Endothelial cell of umbilical vein (primary cell): ENCODE measurements around the gene EEA1. TPM values are rescaled to one million over a fixed set of nuclear protein-coding genes. Genes with fewer than 3 reads are reported as not detected.

Experiments
- BruUV-seq: library from RNA; stranded (reverse); fragments of 400-500 nt; replicated peaks from 2 replicates; lab custom pipeline; 2021; lab: Mats Ljungman, UMichigan
- CTCF ChIA-PET: fragments of 300-600, 350-600 bp; sonication (Branson Sonifier 250); formaldehyde crosslinking; loops from one replicate; lab custom pipeline; 2021; ENCODE audit warnings: antibody characterized with exemption, inconsistent platforms; lab: Charles Lee
- POLR2A ChIA-PET: fragments of 300-600, 350-600 bp; sonication (Branson Sonifier 250); formaldehyde crosslinking; loops from one replicate; lab custom pipeline; 2021; ENCODE audit warnings: antibody characterized with exemption, inconsistent platforms; lab: Charles Lee
- DNase-seq: peaks from one replicate; pipeline ENCODE4 v3.0.0-alpha.2; 2011; ENCODE audit warnings: low read depth, low spot score
- FAIRE-seq: peaks from 2 replicates; lab custom pipeline; 2011; peaks lifted over from hg19 to GRCh38; lab: Jason Lieb, UNC
- H2AFZ ChIP-seq: 2 replicates; pipeline ENCODE4 v1.6.0; 2012; ENCODE audit warnings: low read depth, low read length, control low read depth, inconsistent platforms
- H3K27ac ChIP-seq: 2 replicates; pipeline ENCODE4 v1.5.1; 2011; ENCODE audit warnings: low read depth, mild to moderate bottlenecking, control low read depth, low read length, moderate library complexity; ENCODE audit not compliant: insufficient read depth
- H3K27me3 ChIP-seq, 2 experiments: 2 replicates each; pipeline versions ENCODE4 v1.6.0 to v1.6.1; 2011; ENCODE audit warnings: low read length in 2 of 2, mixed read lengths in 1 of 2; ENCODE audit not compliant: control insufficient read depth in 2 of 2, insufficient read depth in 2 of 2
- H3K36me3 ChIP-seq, 2 experiments: 2 replicates in 1 of 2; 3 replicates in 1 of 2; pipeline ENCODE4 v1.5.1; 2011; ENCODE audit warnings: low read length in 2 of 2, mild to moderate bottlenecking in 1 of 2, moderate library complexity in 1 of 2; ENCODE audit not compliant: control insufficient read depth in 2 of 2, insufficient read depth in 2 of 2; ENCODE audit errors: extremely low read depth in 1 of 2
- H3K4me1 ChIP-seq: 3 replicates; pipeline ENCODE4 v1.5.1; 2011; ENCODE audit warnings: mild to moderate bottlenecking, low read length; ENCODE audit not compliant: control insufficient read depth, insufficient read depth; ENCODE audit errors: extremely low read depth
- H3K4me2 ChIP-seq: 2 replicates; pipeline ENCODE4 v1.6.1; 2011; ENCODE audit warnings: low read length, control low read depth, mixed read lengths; ENCODE audit not compliant: insufficient read depth
- H3K4me3 ChIP-seq, 3 experiments: fragments of 200-600 bp in 1 of 3; sonication (generic), shearing (Covaris generic) in 1 of 3; replicated peaks in 1 of 3; 2 replicates each; pipeline ENCODE4 v1.5.1; 2011 to 2016; ENCODE audit warnings: control low read depth in 3 of 3, low read length in 3 of 3, mild to moderate bottlenecking in 2 of 3, inconsistent platforms in 1 of 3, low read depth in 1 of 3, moderate library complexity in 1 of 3; ENCODE audit not compliant: insufficient read depth in 1 of 3
- H3K79me2 ChIP-seq: 2 replicates; pipeline ENCODE4 v1.6.0; 2012; ENCODE audit warnings: low read length, inconsistent platforms; ENCODE audit not compliant: control insufficient read depth, insufficient read depth
- H3K9ac ChIP-seq: replicated peaks from 2 replicates; pipeline ENCODE3; 2011; ENCODE audit warnings: low read length, control low read depth; ENCODE audit not compliant: insufficient read depth; ENCODE audit errors: extremely low read depth
- H3K9me1 ChIP-seq: replicated peaks from 3 replicates; pipeline ENCODE4 v1.6.0; 2011; ENCODE audit warnings: mild to moderate bottlenecking, low read length; ENCODE audit not compliant: control insufficient read depth, insufficient read depth; ENCODE audit errors: extremely low read depth
- H3K9me3 ChIP-seq: replicated peaks from 2 replicates; pipeline ENCODE4 v1.5.1; 2012; ENCODE audit warnings: low read length, inconsistent platforms; ENCODE audit not compliant: control insufficient read depth, insufficient read depth
- H4K20me1 ChIP-seq: replicated peaks from 2 replicates; pipeline ENCODE3; 2011; ENCODE audit warnings: mild to moderate bottlenecking, low read length; ENCODE audit not compliant: control insufficient read depth, insufficient read depth; ENCODE audit errors: extremely low read depth
- EZH2 ChIP-seq: IDR thresholded peaks from 2 replicates; pipeline ENCODE4 v1.6.1; 2012; ENCODE audit warnings: borderline replicate concordance, low read depth, mild to moderate bottlenecking, moderate library complexity, low read length, inconsistent platforms; ENCODE audit not compliant: severe bottlenecking
- FOS ChIP-seq: IDR thresholded peaks from 2 replicates; pipeline ENCODE4 v1.6.1; 2011; ENCODE audit warnings: mild to moderate bottlenecking, low read length, moderate library complexity, borderline replicate concordance; ENCODE audit not compliant: insufficient read depth
- GATA2 ChIP-seq: IDR thresholded peaks from 2 replicates; pipeline ENCODE4 v1.7.0; 2011; ENCODE audit warnings: low read depth, mild to moderate bottlenecking, moderate library complexity, mixed read lengths, low read length; ENCODE audit not compliant: insufficient read length, insufficient read depth
- JUN ChIP-seq: IDR thresholded peaks from 2 replicates; pipeline ENCODE4 v1.6.1; 2011; ENCODE audit warnings: borderline replicate concordance, low read depth; ENCODE audit not compliant: insufficient read length, insufficient read depth
- MYC ChIP-seq: IDR thresholded peaks from one replicate; pipeline ENCODE4 v1.6.1; 2011; ENCODE audit warnings: mild to moderate bottlenecking, low read depth, low read length
- POLR2A ChIP-seq: IDR thresholded peaks from 2 replicates; pipeline ENCODE4 v1.6.1; 2012; ENCODE audit warnings: low read depth, mild to moderate bottlenecking, control low read depth, low read length
- POLR2AphosphoS5 ChIP-seq: IDR thresholded peaks from 2 replicates; pipeline ENCODE4 v1.6.1; 2012; ENCODE audit warnings: low read depth, mild to moderate bottlenecking, control low read depth, low read length, moderate library complexity; ENCODE audit not compliant: insufficient read depth
- dilution Hi-C: fragments of 300-500 bp; cut with MboI; formaldehyde crosslinking; loops from one replicate; pipeline ENCODE4 v1.15.0; 2019; ENCODE audit warnings: low sequenced_read_pairs; ENCODE audit not compliant: extremely low pct_ligation_motif_present
- intact Hi-C: fragments of 100-400 bp; cut with micrococcal nuclease; formaldehyde crosslinking; loops from one replicate; pipeline ENCODE4 v1.10.0; 2022
- polyA plus RNA-seq, 4 experiments: library from polyadenylated mRNA; depleted of rRNA in 3 of 4; stranded (reverse) in 3 of 4; unstranded in 1 of 4; fragments of >200 nt; gene quantifications; 2 replicates each; pipeline versions ENCODE4 v1.2.1 to v1.2.3, GENCODE V29; 2011 to 2012; ENCODE audit warnings: missing spikeins in 1 of 4
- total RNA-seq: library from RNA; stranded (reverse); gene quantifications from 2 replicates; pipeline ENCODE4 v1.2.3, GENCODE V29; 2021
- TF ChIP-seq, protein P1 (sequence below): IDR thresholded peaks from 2 replicates; pipeline ENCODE4 v1.6.1; 2011; ENCODE audit not compliant: insufficient read depth, insufficient read length
- TF ChIP-seq, protein P2 (sequence below), 2 donors: IDR thresholded peaks; 1 replicate in 1 of 2; 2 replicates in 1 of 2; pipeline ENCODE4 v1.5.1; 2011; ENCODE audit warnings: low read length in 2 of 2, mild to moderate bottlenecking in 2 of 2, moderate library complexity in 2 of 2, control low read depth in 1 of 2, inconsistent platforms in 1 of 2, low read depth in 1 of 2; ENCODE audit not compliant: insufficient read depth in 1 of 2; ENCODE audit errors: extremely low read depth in 1 of 2

Gene EEA1
- total and polyA plus RNA-seq, 2 donors (not counting 3 experiments of a cell fraction or from before 2014, with no cell fraction given): 2.6 to 38.8 TPM

DNA sequence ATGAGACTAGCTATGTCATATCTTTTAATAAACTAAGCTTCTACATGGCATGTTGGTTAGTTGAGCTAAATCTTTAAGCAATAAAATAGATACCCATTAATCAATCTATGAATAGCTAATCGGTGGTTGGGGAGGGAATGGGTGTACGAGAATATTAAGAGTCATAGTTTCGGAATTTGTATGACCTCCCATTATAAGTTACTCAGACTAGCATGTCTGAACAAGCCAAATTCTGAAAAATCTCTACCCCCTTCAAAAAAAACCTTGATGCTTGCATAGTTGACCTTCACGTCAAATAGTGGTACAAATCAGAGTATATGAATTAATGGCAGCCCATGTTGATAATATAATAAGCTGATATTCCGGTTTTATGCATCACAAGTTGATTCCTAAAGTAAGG lies 166.3 kb downstream of the EEA1 start:
- Histone ChIP-seq H3K27ac (no peak overlapping the region), H4K20me1 (no peaks in the 10 kb centered on the region), H3K27me3 (no peaks in the 10 kb centered on the region), H3K9ac (no peak overlapping the region), H2AFZ (no peak overlapping the region), H3K9me1 (no peaks in the 10 kb centered on the region), H3K79me2 (no peaks in the 10 kb centered on the region), H3K4me3 (no peak overlapping the region), H3K4me2 (no peak overlapping the region), H3K4me1 (peaks cover under 1% of the 10 kb centered on the region), H3K36me3 (no peaks in the 10 kb centered on the region), H3K9me3 (no peaks in the 10 kb centered on the region)
- ChIA-PET POLR2A (no interaction called here), CTCF (no interaction called here)
- no peak for DNase-seq
- BruUV-seq: no TSS peak
- dilution Hi-C loops: no loop called here
- intact Hi-C loops: no loop called here
- TF ChIP-seq GATA2 (no peak), MYC (no peak), FOS (no peak)
- TF ChIP-seq, protein P1, sequence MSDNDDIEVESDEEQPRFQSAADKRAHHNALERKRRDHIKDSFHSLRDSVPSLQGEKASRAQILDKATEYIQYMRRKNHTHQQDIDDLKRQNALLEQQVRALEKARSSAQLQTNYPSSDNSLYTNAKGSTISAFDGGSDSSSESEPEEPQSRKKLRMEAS: no peak
- no peak for FAIRE-seq

DNA sequence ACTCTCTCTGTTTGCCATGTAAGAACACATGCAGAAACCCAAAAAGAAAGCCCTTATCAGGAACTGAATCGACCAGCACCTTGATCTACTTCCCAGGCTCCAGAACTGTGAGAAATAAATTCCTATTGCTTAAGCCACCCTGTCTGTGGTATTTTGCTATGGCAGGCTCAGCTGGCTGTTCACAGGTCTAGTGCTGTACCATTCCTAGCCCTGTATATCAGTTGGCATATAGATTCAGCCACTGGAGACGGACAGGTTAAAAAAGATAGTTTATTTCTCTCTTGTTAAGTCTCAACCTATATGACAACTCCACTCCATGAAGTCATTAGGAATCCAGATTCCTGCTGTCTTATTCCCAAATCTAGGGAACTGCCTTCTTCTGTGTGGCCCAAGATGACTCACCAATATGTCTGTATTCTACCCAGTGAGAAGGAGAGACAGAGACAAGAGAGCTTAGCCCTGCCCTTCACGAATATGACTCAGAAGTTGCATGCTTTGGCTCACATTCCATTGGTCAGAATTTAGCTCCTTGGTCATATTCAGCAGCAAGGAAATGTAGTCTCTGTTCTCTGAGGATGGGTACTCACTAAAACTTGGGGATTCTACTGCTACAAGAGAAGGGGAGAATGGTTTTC lies 169.3 kb downstream of the EEA1 start:
- Histone ChIP-seq H3K4me3 (no peak overlapping the region), H3K79me2 (no peaks in the 10 kb centered on the region), H3K9me1 (no peaks in the 10 kb centered on the region), H2AFZ (no peak overlapping the region), H4K20me1 (no peaks in the 10 kb centered on the region), H3K9ac (no peak overlapping the region), H3K36me3 (no peaks in the 10 kb centered on the region), H3K4me1 (peaks cover 13% of the 10 kb centered on the region), H3K27ac (no peak overlapping the region), H3K27me3 (no peaks in the 10 kb centered on the region), H3K4me2 (no peak overlapping the region), H3K9me3 (no peaks in the 10 kb centered on the region)
- DNase-seq (peak; percentile 36), FAIRE-seq (no peak)
- POLR2A ChIA-PET: no interaction called here
- no TSS peak for BruUV-seq
- CTCF ChIA-PET: interaction anchor here (1.2 to 1.4 kb wide), 3 partner anchors 12 to 660 kb away, joined by 3 to 5 read pairs (median 3); no protein-coding TSS in a partner anchor
- TF ChIP-seq FOS (peak; percentile 81), EZH2 (no peak), MYC (no peak), POLR2A (no peak), JUN (peak; percentile 58), POLR2AphosphoS5 (no peak)
- TF ChIP-seq, protein P2, sequence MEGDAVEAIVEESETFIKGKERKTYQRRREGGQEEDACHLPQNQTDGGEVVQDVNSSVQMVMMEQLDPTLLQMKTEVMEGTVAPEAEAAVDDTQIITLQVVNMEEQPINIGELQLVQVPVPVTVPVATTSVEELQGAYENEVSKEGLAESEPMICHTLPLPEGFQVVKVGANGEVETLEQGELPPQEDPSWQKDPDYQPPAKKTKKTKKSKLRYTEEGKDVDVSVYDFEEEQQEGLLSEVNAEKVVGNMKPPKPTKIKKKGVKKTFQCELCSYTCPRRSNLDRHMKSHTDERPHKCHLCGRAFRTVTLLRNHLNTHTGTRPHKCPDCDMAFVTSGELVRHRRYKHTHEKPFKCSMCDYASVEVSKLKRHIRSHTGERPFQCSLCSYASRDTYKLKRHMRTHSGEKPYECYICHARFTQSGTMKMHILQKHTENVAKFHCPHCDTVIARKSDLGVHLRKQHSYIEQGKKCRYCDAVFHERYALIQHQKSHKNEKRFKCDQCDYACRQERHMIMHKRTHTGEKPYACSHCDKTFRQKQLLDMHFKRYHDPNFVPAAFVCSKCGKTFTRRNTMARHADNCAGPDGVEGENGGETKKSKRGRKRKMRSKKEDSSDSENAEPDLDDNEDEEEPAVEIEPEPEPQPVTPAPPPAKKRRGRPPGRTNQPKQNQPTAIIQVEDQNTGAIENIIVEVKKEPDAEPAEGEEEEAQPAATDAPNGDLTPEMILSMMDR (IDR thresholded peaks at IDR 0.05; ENCODE audit: extremely low read depth in 1 of 2, insufficient read depth in 1 of 2, low read depth in 1 of 2, low read length in 2 of 2): no peak
- TF ChIP-seq, protein P1: no peak
- dilution Hi-C loops: no loop called here
- intact Hi-C loops: no loop called here
